Measurements from ENCODE around the gene TNFRSF14. TPM values are rescaled to one million over a fixed set of nuclear protein-coding genes. Genes with fewer than 3 reads are reported as not detected.

TNFRSF14 gene
- total RNA-seq, 2 donors from 2014 or later: 111 to 145 TPM

- H3K4me1 ChIP-seq: peaks cover 9% of the 10 kb centered on the region
- TF ChIP-seq CTCF (IDR thresholded peaks at IDR 0.05): no peak
- H3K9me3 ChIP-seq: no peaks in the 10 kb centered on the region
- no peak overlapping the region for H3K4me3 ChIP-seq
- peak; percentile 71 for DNase-seq
- H3K27ac ChIP-seq: no peak overlapping the region
- peaks cover 25% of the 10 kb centered on the region for H3K27me3 ChIP-seq
- peak overlapping the region in 1 of 2 donors; percentile 19 for H3K9ac ChIP-seq (ENCODE audit: low read depth in 2 of 2, low read length in 2 of 2)
- intact Hi-C loops (cut with DNase I): no loop called here
- H3K36me3 ChIP-seq: no peaks in the 10 kb centered on the region
These were observed 21.3 kb upstream of the TNFRSF14 start for GRCh38 chr1:2534687-2535441.

- no peak for DNase-seq
- no peak overlapping the region for H3K9ac ChIP-seq (ENCODE audit: low read depth in 2 of 2, low read length in 2 of 2)
- H3K9me3 ChIP-seq: no peaks in the 10 kb centered on the region
- no peak overlapping the region for H3K27ac ChIP-seq
- H3K36me3 ChIP-seq: no peaks in the 10 kb centered on the region
- peaks cover 9% of the 10 kb centered on the region for H3K4me1 ChIP-seq
- TF ChIP-seq CTCF (IDR thresholded peaks at IDR 0.05): no peak
- intact Hi-C loops (cut with DNase I): no loop called here
- H3K4me3 ChIP-seq: no peak overlapping the region
- peaks cover 25% of the 10 kb centered on the region for H3K27me3 ChIP-seq
These were observed 20.7 kb upstream of the TNFRSF14 start for GRCh38 chr1:2535455-2535854.

GRCh38 chr1:2535981-2536380 lies 20.2 kb upstream of the TNFRSF14 start:
- Histone ChIP-seq H3K9ac (ENCODE audit: low read depth in 2 of 2, low read length in 2 of 2) (no peak overlapping the region), H3K36me3 (no peaks in the 10 kb centered on the region), H3K27me3 (peaks cover 25% of the 10 kb centered on the region), H3K4me1 (peaks cover 12% of the 10 kb centered on the region), H3K4me3 (no peak overlapping the region), H3K9me3 (no peaks in the 10 kb centered on the region), H3K27ac (no peak overlapping the region)
- TF ChIP-seq CTCF (IDR thresholded peaks at IDR 0.05): no peak
- intact Hi-C loops (cut with DNase I): no loop called here
- no peak for DNase-seq

GRCh38 chr1:2537784-2538115 lies 18.4 kb upstream of the TNFRSF14 start:
- H3K27ac ChIP-seq: no peak overlapping the region
- H3K27me3 ChIP-seq: peaks cover 21% of the 10 kb centered on the region
- no peak overlapping the region for H3K4me3 ChIP-seq
- peaks cover 20% of the 10 kb centered on the region for H3K4me1 ChIP-seq
- no peaks in the 10 kb centered on the region for H3K9me3 ChIP-seq
- no peak for TF ChIP-seq CTCF (IDR thresholded peaks at IDR 0.05)
- no peak overlapping the region for H3K9ac ChIP-seq (ENCODE audit: low read depth in 2 of 2, low read length in 2 of 2)
- no peak for DNase-seq
- no peaks in the 10 kb centered on the region for H3K36me3 ChIP-seq
- intact Hi-C loops (cut with DNase I): no loop called here

GRCh38 chr1:2538376-2538775 lies 17.8 kb upstream of the TNFRSF14 start:
- no peak overlapping the region for H3K27ac ChIP-seq
- intact Hi-C loops (cut with DNase I): no loop called here
- no peak overlapping the region for H3K4me3 ChIP-seq
- H3K27me3 ChIP-seq: peaks cover 21% of the 10 kb centered on the region
- no peak overlapping the region for H3K9ac ChIP-seq (ENCODE audit: low read depth in 2 of 2, low read length in 2 of 2)
- H3K36me3 ChIP-seq: no peaks in the 10 kb centered on the region
- peaks cover 20% of the 10 kb centered on the region for H3K4me1 ChIP-seq
- TF ChIP-seq CTCF (IDR thresholded peaks at IDR 0.05): no peak
- no peak for DNase-seq
- no peaks in the 10 kb centered on the region for H3K9me3 ChIP-seq

Measured in colonic mucosa (tissue), 4 donors.